Measurements from ENCODE around the gene ZNF883.

The ZNF883 gene

DNA sequence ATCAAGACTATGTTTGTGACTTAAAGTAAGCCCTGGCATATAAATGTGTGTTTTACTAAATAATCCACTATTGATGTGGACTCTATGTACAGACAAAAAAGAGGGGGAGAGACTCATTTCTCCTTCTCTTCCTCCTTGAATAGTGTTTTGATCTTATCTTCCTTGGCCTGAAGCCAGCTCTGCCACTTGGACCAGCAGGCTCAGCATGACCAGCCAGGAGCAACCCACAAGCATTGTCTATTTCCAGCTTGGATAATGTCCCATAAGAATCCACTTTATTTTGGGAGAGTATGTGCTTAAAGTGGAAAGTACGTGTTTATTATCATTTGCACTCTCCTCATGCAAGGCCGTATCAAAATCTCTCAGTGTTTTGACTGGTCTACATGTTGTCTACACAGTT, 97.5 kb downstream of the ZNF883 start:
- H3K36me3 ChIP-seq (ENCODE audit: low read length) = no peaks in the 10 kb centered on the region
- H3K79me2 ChIP-seq (ENCODE audit: insufficient read depth, low read length) = no peaks in the 10 kb centered on the region
- no peaks in the 10 kb centered on the region for H4K20me1 ChIP-seq (ENCODE audit: low read depth, low read length)
- H3K4me3 ChIP-seq (ENCODE audit: insufficient read depth, low read length, poor library complexity, severe bottlenecking) = no peak overlapping the region
- no peak overlapping the region for H2AFZ ChIP-seq (ENCODE audit: low read depth, low read length, severe bottlenecking)
- H3K4me2 ChIP-seq (ENCODE audit: low read depth, low read length, poor library complexity, severe bottlenecking) = no peak overlapping the region
- H3K27me3 ChIP-seq (ENCODE audit: low read length) = no peaks in the 10 kb centered on the region
- H3K9me3 ChIP-seq (ENCODE audit: insufficient read depth, low read length) = no peaks in the 10 kb centered on the region
- H3K27ac ChIP-seq (ENCODE audit: low read depth, low read length) = no peak overlapping the region
- no peaks in the 10 kb centered on the region for H3F3A ChIP-seq (ENCODE audit: insufficient read depth)
- TF ChIP-seq CTCF (IDR thresholded peaks at IDR 0.05; ENCODE audit: insufficient read depth, low read length, poor library complexity, severe bottlenecking) (no peak), EZH2phosphoT487 (conservative IDR thresholded peaks at IDR 0.05; ENCODE audit: low read length) (no peak)
- no peak overlapping the region for H3K9ac ChIP-seq (ENCODE audit: low read length)
- no peaks in the 10 kb centered on the region for H3K9me2 ChIP-seq (replicated peaks; ENCODE audit: insufficient read depth, low read length)

- no peaks in the 10 kb centered on the region for H3K36me3 ChIP-seq (ENCODE audit: low read length)
- no peaks in the 10 kb centered on the region for H4K20me1 ChIP-seq (ENCODE audit: low read depth, low read length)
- no peak overlapping the region for H3K4me3 ChIP-seq (ENCODE audit: insufficient read depth, low read length, poor library complexity, severe bottlenecking)
- no peaks in the 10 kb centered on the region for H3K79me2 ChIP-seq (ENCODE audit: insufficient read depth, low read length)
- H3F3A ChIP-seq (ENCODE audit: insufficient read depth) = no peaks in the 10 kb centered on the region
- no peak overlapping the region for H2AFZ ChIP-seq (ENCODE audit: low read depth, low read length, severe bottlenecking)
- no peak overlapping the region for H3K9ac ChIP-seq (ENCODE audit: low read length)
- TF ChIP-seq EZH2phosphoT487 (conservative IDR thresholded peaks at IDR 0.05; ENCODE audit: low read length) = no peak
- TF ChIP-seq CTCF (IDR thresholded peaks at IDR 0.05; ENCODE audit: insufficient read depth, low read length, poor library complexity, severe bottlenecking) = no peak
- H3K9me2 ChIP-seq (replicated peaks; ENCODE audit: insufficient read depth, low read length) = no peaks in the 10 kb centered on the region
- H3K4me2 ChIP-seq (ENCODE audit: low read depth, low read length, poor library complexity, severe bottlenecking) = no peak overlapping the region
- no peak overlapping the region for H3K27ac ChIP-seq (ENCODE audit: low read depth, low read length)
- H3K27me3 ChIP-seq (ENCODE audit: low read length) = no peaks in the 10 kb centered on the region
- H3K9me3 ChIP-seq (ENCODE audit: insufficient read depth, low read length) = no peaks in the 10 kb centered on the region
These were observed 98.7 kb downstream of the ZNF883 start for GRCh38 chr9:112913326-112913725.

- Histone ChIP-seq H3K27me3 (ENCODE audit: low read length) (no peaks in the 10 kb centered on the region), H3K4me3 (ENCODE audit: insufficient read depth, low read length, poor library complexity, severe bottlenecking) (no peak overlapping the region), H2AFZ (ENCODE audit: low read depth, low read length, severe bottlenecking) (no peak overlapping the region), H3K36me3 (ENCODE audit: low read length) (no peaks in the 10 kb centered on the region), H3K9me2 (replicated peaks; ENCODE audit: insufficient read depth, low read length) (no peaks in the 10 kb centered on the region), H3K27ac (ENCODE audit: low read depth, low read length) (no peak overlapping the region), H3K79me2 (ENCODE audit: insufficient read depth, low read length) (no peaks in the 10 kb centered on the region), H3K9me3 (ENCODE audit: insufficient read depth, low read length) (no peaks in the 10 kb centered on the region), H4K20me1 (ENCODE audit: low read depth, low read length) (no peaks in the 10 kb centered on the region), H3K9ac (ENCODE audit: low read length) (no peak overlapping the region), H3K4me2 (ENCODE audit: low read depth, low read length, poor library complexity, severe bottlenecking) (no peak overlapping the region), H3F3A (ENCODE audit: insufficient read depth) (no peaks in the 10 kb centered on the region)
- TF ChIP-seq CTCF (IDR thresholded peaks at IDR 0.05; ENCODE audit: insufficient read depth, low read length, poor library complexity, severe bottlenecking) (no peak), EZH2phosphoT487 (conservative IDR thresholded peaks at IDR 0.05; ENCODE audit: low read length) (no peak)
These were observed 99.4 kb downstream of the ZNF883 start for GRCh38 chr9:112912636-112913035.
